GM23338 (cell line): ENCODE data around the gene PMEL.

ENCODE experiments used
- CREB1 ChIP-seq: fragments of 250-450 bp; sonication (Bioruptor Pico); IDR thresholded peaks from 2 replicates; pipeline ENCODE4 v1.5.0; 2020; ENCODE audit warnings: low read depth, mild to moderate bottlenecking, moderate library complexity
- CTCF ChIP-seq, 2 experiments: fragments of 200-600 bp in 1 of 2; sonication (generic) in 1 of 2; conservative IDR thresholded peaks; 2 replicates each; pipeline versions ENCODE4 v1.5.1 to v1.6.1; 2016 to 2017; ENCODE audit warnings: antibody characterized with exemption in 2 of 2, low read depth in 2 of 2, mild to moderate bottlenecking in 2 of 2, moderate library complexity in 1 of 2
- EZH2 ChIP-seq: fragments of 200-600 bp; sonication (generic); IDR thresholded peaks from one replicate; pipeline ENCODE4 v1.8.0; 2017; ENCODE audit warnings: antibody characterized with exemption, mild to moderate bottlenecking, low read depth; ENCODE audit not compliant: unreplicated experiment
- EZH2phosphoT487 ChIP-seq: fragments of 200-600 bp; sonication (generic); IDR thresholded peaks from one replicate; pipeline ENCODE4 v1.8.1; 2018; ENCODE audit warnings: antibody characterized with exemption; ENCODE audit not compliant: unreplicated experiment
- JUNB ChIP-seq: IDR thresholded peaks from one replicate; pipeline ENCODE4 v1.6.1; 2016; ENCODE audit warnings: antibody characterized with exemption; ENCODE audit not compliant: unreplicated experiment
- NANOG ChIP-seq: IDR thresholded peaks from 2 replicates; pipeline ENCODE4 v1.6.1; 2016; ENCODE audit warnings: antibody characterized with exemption, borderline replicate concordance
- ZNF331 ChIP-seq: fragments of 250-450 bp; sonication (Bioruptor Pico); IDR thresholded peaks from 2 replicates; pipeline ENCODE4 v1.5.0; 2020; ENCODE audit warnings: low read depth, mild to moderate bottlenecking, moderate library complexity

- TF ChIP-seq CREB1 (no peak), NANOG (no peak), EZH2phosphoT487 (no peak), CTCF (conservative IDR thresholded peaks at IDR 0.05; ENCODE audit: low read depth in 2 of 2) (no peak), EZH2 (no peak), ZNF331 (CRISPR knock-in tag) (no peak), JUNB (no peak)
Measured at GRCh38 chr12:55908726-55909512, 56.9 kb downstream of the PMEL start.
